Measurements from ENCODE around the gene AKNA.

GRCh38 chr9:114384341-114384740 lies 3.4 kb downstream of the AKNA start:
- TF ChIP-seq GATA3 (IDR thresholded peaks at IDR 0.05; ENCODE audit: low read depth, low read length), result no peak
- TF ChIP-seq GATA2 (IDR thresholded peaks at IDR 0.05; ENCODE audit: low read depth, low read length), result no peak

Data from SH-SY5Y (cell line).